H1 (cell line): ENCODE data around the gene PLP2. TPM values are rescaled to one million over a fixed set of nuclear protein-coding genes. Genes with fewer than 3 reads are reported as not detected.
"Not testable (repeated sequence)": the region's sequence is repeated elsewhere in the genome, so short reads cannot be mapped to it uniquely, and the experiment has no call there.

ENCODE experiments used
- CTCF ChIA-PET: fragments of 300-600 bp; sonication (Branson Sonifier 250); formaldehyde crosslinking; loops from one replicate; lab custom pipeline; 2021; ENCODE audit not compliant: partially characterized antibody; lab: Charles Lee
- POLR2A ChIA-PET: fragments of 300-600 bp; sonication (Branson Sonifier 250); formaldehyde crosslinking; loops from one replicate; lab custom pipeline; 2021; ENCODE audit warnings: inconsistent platforms; ENCODE audit not compliant: partially characterized antibody; lab: Charles Lee
- DNase-seq, 2 experiments: peaks; one replicate each; pipeline versions ENCODE4 v3.0.0 to v3.0.0-alpha.2; 2010 to 2022; ENCODE audit warnings: low spot score in 2 of 2, low read depth in 1 of 2, mixed read lengths in 1 of 2
- FAIRE-seq: peaks from 2 replicates; lab custom pipeline; 2011; peaks lifted over from hg19 to GRCh38; lab: Jason Lieb, UNC
- H2AFZ ChIP-seq: 2 replicates; pipeline ENCODE4 v1.8.1; 2012; ENCODE audit warnings: low read length, inconsistent platforms
- H2AK5ac ChIP-seq: 2 replicates; pipeline ENCODE4 v1.6.1; 2013; ENCODE audit warnings: low read depth, low read length
- H2BK120ac ChIP-seq: replicated peaks from 2 replicates; pipeline ENCODE3; 2013; ENCODE audit warnings: low read depth, low read length, inconsistent platforms
- H2BK12ac ChIP-seq: 2 replicates; pipeline ENCODE4 v1.6.1; 2013; ENCODE audit warnings: low read depth, low read length
- H2BK15ac ChIP-seq: 2 replicates; pipeline ENCODE4 v1.6.1; 2013; ENCODE audit warnings: low read length
- H2BK20ac ChIP-seq: 2 replicates; pipeline ENCODE4 v1.6.1; 2013; ENCODE audit warnings: low read length
- H2BK5ac ChIP-seq: 2 replicates; pipeline ENCODE4 v1.6.1; 2013; ENCODE audit warnings: low read depth, low read length
- H3K14ac ChIP-seq: 2 replicates; pipeline ENCODE4 v1.6.1; 2013; ENCODE audit warnings: inconsistent platforms; ENCODE audit not compliant: insufficient read length
- H3K18ac ChIP-seq: 2 replicates; pipeline ENCODE4 v1.6.1; 2013; ENCODE audit warnings: low read length; ENCODE audit errors: extremely low read depth
- H3K23ac ChIP-seq: 2 replicates; pipeline ENCODE4 v1.6.1; 2013; ENCODE audit warnings: inconsistent platforms; ENCODE audit not compliant: insufficient read length
- H3K23me2 ChIP-seq: 2 replicates; pipeline ENCODE4 v1.6.1; 2013; ENCODE audit warnings: low read depth, low read length
- H3K27ac ChIP-seq: 2 replicates; pipeline ENCODE4 v1.6.1; 2011; ENCODE audit warnings: low read depth, low read length, inconsistent platforms
- H3K27me3 ChIP-seq, 4 experiments: replicated peaks in 1 of 4; 1 replicate in 1 of 4; 2 replicates in 3 of 4; pipeline versions ENCODE4 v1.6.1 to v1.8.1; 2011 to 2013; ENCODE audit warnings: low read length in 3 of 4, mild to moderate bottlenecking in 3 of 4, inconsistent platforms in 2 of 4, mixed read lengths in 2 of 4, moderate library complexity in 1 of 4; ENCODE audit not compliant: control insufficient read depth in 3 of 4, insufficient read depth in 3 of 4; ENCODE audit errors: extremely low read depth in 1 of 4
- H3K36me3 ChIP-seq, 4 experiments: 2 replicates each; pipeline versions ENCODE4 v1.6.1 to v1.8.1; 2011 to 2013; ENCODE audit warnings: mild to moderate bottlenecking in 4 of 4, low read length in 3 of 4, moderate library complexity in 2 of 4, control low read depth in 1 of 4, inconsistent platforms in 1 of 4; ENCODE audit not compliant: insufficient read depth in 4 of 4, control insufficient read depth in 2 of 4
- H3K4ac ChIP-seq: replicated peaks from 2 replicates; pipeline ENCODE3; 2013; ENCODE audit warnings: low read length, low read depth, mixed read lengths, inconsistent platforms; ENCODE audit not compliant: insufficient read length
- H3K4me1 ChIP-seq, 4 experiments: replicated peaks in 1 of 4; 1 replicate in 1 of 4; 2 replicates in 3 of 4; pipeline versions ENCODE4 v1.6.1 to v1.8.1; 2011 to 2013; ENCODE audit warnings: low read length in 3 of 4, inconsistent platforms in 2 of 4, mixed read lengths in 1 of 4; ENCODE audit not compliant: insufficient read depth in 4 of 4, control insufficient read depth in 3 of 4
- H3K4me2 ChIP-seq, 2 experiments: 2 replicates each; pipeline versions ENCODE4 v1.6.1 to v1.8.1; 2011 to 2013; ENCODE audit warnings: low read depth in 2 of 2, low read length in 2 of 2, control low read depth in 1 of 2, inconsistent platforms in 1 of 2, mild to moderate bottlenecking in 1 of 2; ENCODE audit not compliant: insufficient read depth in 1 of 2
- H3K4me3 ChIP-seq, 4 experiments: fragments of 200-600, 300-600 bp in 1 of 4; sonication (generic), shearing (Covaris generic), sonication (Bioruptor Twin) in 1 of 4; 2 replicates each; pipeline versions ENCODE4 v1.5.1 to v1.8.1; 2011 to 2016; ENCODE audit warnings: low read length in 4 of 4, low read depth in 3 of 4, control low read depth in 2 of 4, inconsistent platforms in 2 of 4, mild to moderate bottlenecking in 2 of 4, mixed read lengths in 1 of 4, moderate library complexity in 1 of 4; ENCODE audit not compliant: insufficient read depth in 2 of 4; ENCODE audit errors: extremely low read depth in 1 of 4
- H3K56ac ChIP-seq: replicated peaks from 2 replicates; pipeline ENCODE3; 2013; ENCODE audit warnings: low read depth, mild to moderate bottlenecking, mixed read lengths, low read length, inconsistent platforms; ENCODE audit not compliant: insufficient read length
- H3K79me1 ChIP-seq: 2 replicates; pipeline ENCODE4 v1.6.1; 2013; ENCODE audit warnings: low read depth, low read length, control low read depth
- H3K79me2 ChIP-seq, 2 experiments: 2 replicates each; pipeline versions ENCODE4 v1.6.1 to v1.8.1; 2012 to 2013; ENCODE audit warnings: low read length in 2 of 2, mild to moderate bottlenecking in 2 of 2, inconsistent platforms in 1 of 2; ENCODE audit not compliant: insufficient read depth in 2 of 2, control insufficient read depth in 1 of 2
- H3K9ac ChIP-seq, 4 experiments: replicated peaks in 1 of 4; 1 replicate in 1 of 4; 2 replicates in 3 of 4; pipeline versions ENCODE4 v1.6.1 to v1.8.1; 2011 to 2013; ENCODE audit warnings: low read depth in 3 of 4, low read length in 3 of 4, control low read depth in 2 of 4, mild to moderate bottlenecking in 2 of 4, moderate library complexity in 2 of 4, inconsistent platforms in 1 of 4; ENCODE audit errors: extremely low read depth in 1 of 4
- H3K9me3 ChIP-seq, 2 experiments: 2 replicates each; pipeline versions ENCODE4 v1.6.1 to v1.8.1; 2012 to 2013; ENCODE audit warnings: mild to moderate bottlenecking in 2 of 2, moderate library complexity in 2 of 2, control low read depth in 1 of 2, inconsistent platforms in 1 of 2, low read depth in 1 of 2, low read length in 1 of 2, mixed read lengths in 1 of 2; ENCODE audit not compliant: insufficient read depth in 2 of 2
- H4K20me1 ChIP-seq, 2 experiments: replicated peaks in 1 of 2; 2 replicates each; pipeline versions ENCODE3 to v1.8.1; 2011 to 2013; ENCODE audit warnings: inconsistent platforms in 2 of 2, low read length in 2 of 2, mild to moderate bottlenecking in 1 of 2; ENCODE audit not compliant: insufficient read depth in 2 of 2, control insufficient read depth in 1 of 2
- H4K5ac ChIP-seq: 2 replicates; pipeline ENCODE4 v1.6.1; 2013; ENCODE audit warnings: low read length, low read depth, mixed read lengths, inconsistent platforms; ENCODE audit not compliant: insufficient read length
- H4K8ac ChIP-seq: 2 replicates; pipeline ENCODE4 v1.8.0; 2013; ENCODE audit warnings: mild to moderate bottlenecking, moderate library complexity, low read length, inconsistent platforms; ENCODE audit not compliant: insufficient read depth; ENCODE audit errors: extremely low read depth
- H4K91ac ChIP-seq: replicated peaks from 2 replicates; pipeline ENCODE3; 2013; ENCODE audit warnings: low read length, mixed read lengths, inconsistent platforms; ENCODE audit not compliant: insufficient read length
- WGBS, 2 experiments: shearing (Covaris generic) in 1 of 2; methylation state at CpG; one replicate each; pipeline versions ENCODE4 v1.1.6 to v1.1.7; 2013 to 2015; ENCODE audit warnings: low lambda C conversion rate in 2 of 2, mixed read lengths in 2 of 2, inconsistent platforms in 1 of 2, low coverage in 1 of 2, missing lambda C conversion rate in 1 of 2; ENCODE audit not compliant: insufficient replicate concordance in 2 of 2, insufficient coverage in 1 of 2, insufficient read length in 1 of 2; ENCODE audit errors: extremely low coverage in 1 of 2, missing lambda C conversion rate in 1 of 2; 5-methylcytosine and 5-hydroxymethylcytosine counted together
- polyA plus RNA-seq, 7 experiments: library from polyadenylated mRNA; depleted of rRNA in 3 of 7; stranded (reverse) in 5 of 7; unstranded in 2 of 7; fragments of >200 nt in 5 of 7; fragments of 200-250 nt in 2 of 7; gene quantifications; 1 replicate in 5 of 7; 2 replicates in 1 of 7; 4 replicates in 1 of 7; pipeline versions ENCODE4 v1.2.1 to v1.2.3, GENCODE V29; 2011 to 2013; ENCODE audit warnings: missing spikeins in 2 of 7, mixed read lengths in 2 of 7
- total RNA-seq: library from RNA; stranded (reverse); fragmentation: NEBNext Ultra II Directional; extraction: Animal tissue kit (Norgen Biotek cat#: 25700); gene quantifications from 2 replicates; pipeline ENCODE4 v1.2.1, GENCODE V29; 2021

Gene PLP2
- total and polyA plus RNA-seq, 2 of the 8 experiments (the other 6 are each of a cell fraction or from before 2014, with no cell fraction given) = 10.3 to 23.4 TPM

DNA sequence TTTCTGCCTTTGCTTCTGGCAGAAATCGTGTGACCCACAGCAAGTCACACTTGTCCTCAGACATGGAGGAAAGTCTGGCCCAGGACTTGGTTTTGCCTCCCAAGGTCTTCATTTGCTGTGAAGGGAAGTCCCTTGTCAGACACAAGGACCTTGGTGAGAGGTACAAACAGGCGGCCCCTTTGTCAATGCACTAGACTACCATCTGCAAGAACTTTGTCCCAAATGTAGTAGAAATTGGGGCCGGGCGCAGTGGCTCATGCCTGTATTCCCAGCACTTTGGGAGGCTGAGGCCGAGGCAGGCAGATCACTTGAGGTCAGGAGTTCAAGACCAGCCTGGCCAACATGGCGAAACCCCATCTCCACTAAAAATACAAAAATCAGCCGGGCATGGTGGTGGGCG, 1.8 kb downstream of the PLP2 start:
- H3K4ac ChIP-seq, H3K4me3 ChIP-seq, H3K4me1 ChIP-seq, H3K27me3 ChIP-seq, H2BK5ac ChIP-seq, H4K91ac ChIP-seq, H2BK120ac ChIP-seq, H4K20me1 ChIP-seq, H3K9me3 ChIP-seq, H4K8ac ChIP-seq, H2BK20ac ChIP-seq, H3K9ac ChIP-seq, H2AFZ ChIP-seq, H3K79me2 ChIP-seq, H2BK15ac ChIP-seq, H3K56ac ChIP-seq, H3K4me2 ChIP-seq, H3K27ac ChIP-seq, H2BK12ac ChIP-seq, POLR2A ChIA-PET, H3K23ac ChIP-seq, H2AK5ac ChIP-seq, H3K14ac ChIP-seq, H3K23me2 ChIP-seq, H4K5ac ChIP-seq, H3K18ac ChIP-seq, H3K79me1 ChIP-seq, DNase-seq, FAIRE-seq: not testable (repeated sequence)
- peaks cover 0 to 12% (median 1%) of the 10 kb centered on the region in 4 experiments; a peak in 5 of 8 replicates for H3K36me3 ChIP-seq
- CTCF ChIA-PET = interaction anchor here (2.2 kb wide), 1 partner anchor 9 kb away, joined by 7 read pairs; no protein-coding TSS in a partner anchor
- WGBS, 2 experiments = 85% methylated on average over 5 of the region's 8 CpGs; no CpG with 5 or more reads in 1 of the 2 experiments
